Spleen (tissue), 11 donors: Measurements from ENCODE around the gene SLC4A4. TPM values are rescaled to one million over a fixed set of nuclear protein-coding genes. Genes with fewer than 3 reads are reported as not detected.

Source experiments
- DNase-seq: peaks from one replicate; pipeline ENCODE4 v3.0.0-alpha.2; 2020
- H3K27ac ChIP-seq, 8 donors: fragments of 200-600 bp; sonication (generic) in 7 of 8; 1 replicate in 4 of 8; 2 replicates in 4 of 8; pipeline versions ENCODE4 v1.5.0 to v1.8.0; 2016 to 2021; ENCODE audit warnings: inconsistent platforms in 4 of 8, mild to moderate bottlenecking in 4 of 8, moderate library complexity in 1 of 8
- H3K27me3 ChIP-seq, 7 donors: fragments of 200-600 bp; sonication (generic) in 6 of 7; replicated peaks in 1 of 7; 1 replicate in 4 of 7; 2 replicates in 3 of 7; pipeline versions ENCODE4 v1.5.0 to v1.8.0; 2016 to 2021; ENCODE audit warnings: inconsistent platforms in 3 of 7, mild to moderate bottlenecking in 1 of 7
- H3K36me3 ChIP-seq, 6 donors: fragments of 200-600 bp; sonication (generic) in 5 of 6; 1 replicate in 4 of 6; 2 replicates in 2 of 6; pipeline versions ENCODE4 v1.5.0 to v1.8.0; 2016 to 2021; ENCODE audit warnings: inconsistent platforms in 2 of 6
- H3K4me1 ChIP-seq, 6 donors: fragments of 200-600 bp; sonication (generic) in 5 of 6; 1 replicate in 3 of 6; 2 replicates in 3 of 6; pipeline versions ENCODE4 v1.5.0 to v1.8.0; 2016 to 2021; ENCODE audit warnings: inconsistent platforms in 3 of 6
- H3K4me3 ChIP-seq, 8 donors: fragments of 200-600 bp; sonication (generic) in 7 of 8; 1 replicate in 4 of 8; 2 replicates in 4 of 8; pipeline versions ENCODE4 v1.5.0 to v1.8.0; 2016 to 2021; ENCODE audit warnings: inconsistent platforms in 4 of 8, mild to moderate bottlenecking in 4 of 8, moderate library complexity in 2 of 8
- H3K9me3 ChIP-seq, 8 donors: fragments of 200-600 bp; sonication (generic) in 7 of 8; 1 replicate in 4 of 8; 2 replicates in 4 of 8; pipeline versions ENCODE4 v1.5.0 to v1.8.0; 2016 to 2021; ENCODE audit warnings: inconsistent platforms in 4 of 8
- POLR2A ChIP-seq, 3 donors: fragments of 450-650 bp; IDR thresholded peaks; one replicate each; pipeline ENCODE4 v1.5.1; 2017; ENCODE audit warnings: antibody characterized with exemption in 3 of 3, mild to moderate bottlenecking in 1 of 3
- POLR2AphosphoS5 ChIP-seq, 3 donors: sonication (generic); formaldehyde crosslinking; IDR thresholded peaks; one replicate each; pipeline ENCODE4 v1.5.1; 2017; ENCODE audit warnings: antibody characterized with exemption in 3 of 3
- WGBS, 5 donors: extraction: QIAGEN DNeasy Blood & Tissue Kit in 3 of 5; methylation state at CpG; one replicate each; pipeline versions ENCODE4 v1.1.5 to v1.1.7; 2013 to 2018; 5-methylcytosine and 5-hydroxymethylcytosine counted together
- intact Hi-C: fragments of 100-400 bp; cut with DNase I; formaldehyde crosslinking; loops from one replicate; pipeline ENCODE4 v1.15.0; 2023; ENCODE audit warnings: low total_unique reads
- polyA plus RNA-seq, 3 donors: library from polyadenylated mRNA; stranded (reverse); fragments of 200-250 nt; gene quantifications; one replicate each; pipeline ENCODE4 v1.2.1, GENCODE V29; 2013
- total RNA-seq, 7 donors: library from RNA; depleted of rRNA in 3 of 7; stranded (reverse); fragments of >200 nt in 3 of 7; fragmentation: NEBNext Ultra II Directional in 4 of 7; extraction: Animal tissue kit (Norgen Biotek cat#: 25700) in 4 of 7; gene quantifications; one replicate each; pipeline versions ENCODE4 v1.1.0 to v1.2.1, GENCODE V29; 2016 to 2021
- TF ChIP-seq, protein P1 (sequence below), 11 experiments: fragments of 200-600 bp in 7 of 11; fragments of 450-650 bp in 4 of 11; sonication (generic) in 4 of 11; IDR thresholded peaks in 8 of 11; conservative IDR thresholded peaks in 3 of 11; 1 replicate in 7 of 11; 2 replicates in 4 of 11; pipeline versions ENCODE4 v1.4.0 to v1.8.0; 2016 to 2021; ENCODE audit warnings: antibody characterized with exemption in 11 of 11, inconsistent platforms in 4 of 11, mild to moderate bottlenecking in 1 of 11
- donor health status: healthy with polysubstance abuse.
- donor health status: DM: no; HTN: no; CAD: no; lungs with moderate emphysema.
- donor health status: DM: no; HTN: no; CAD: no.
- donor health status: Bipolar disorder and iron deficiency.
- donor health status: healthy.
- donor health status: DM: no; HTN: no; CAD: no.
- donor health status: DM: yes; HTN: yes; CAD: no.

The SLC4A4 gene
- total and polyA plus RNA-seq, 10 donors = 0.07 to 3.4 (median 1.4) TPM

DNA sequence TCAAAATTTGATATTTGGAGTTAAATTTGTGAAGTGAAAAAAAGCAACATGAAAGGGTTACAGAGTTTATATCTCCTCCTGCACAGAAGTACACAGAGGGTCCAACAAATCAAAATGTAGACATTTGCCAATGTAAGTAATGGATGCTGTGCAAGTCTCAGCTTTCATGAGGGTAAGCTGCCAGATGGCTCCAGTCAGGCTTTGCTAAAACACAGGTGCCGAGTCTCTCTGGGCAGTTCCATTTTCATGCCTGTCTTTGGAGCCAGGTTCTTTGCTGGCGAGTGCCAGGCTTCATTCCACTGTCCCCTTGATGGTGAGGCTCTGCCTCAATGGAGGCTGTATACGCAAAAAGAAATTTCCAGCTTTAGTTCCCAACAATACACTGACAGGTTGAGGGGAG, 27.9 kb downstream of the SLC4A4 start:
- Histone ChIP-seq H3K27ac (no peak overlapping the region), H3K27me3 (no peaks in the 10 kb centered on the region), H3K4me3 (no peak overlapping the region), H3K9me3 (no peaks in the 10 kb centered on the region), H3K4me1 (no peaks in the 10 kb centered on the region), H3K36me3 (no peaks in the 10 kb centered on the region)
- 71 to 94% (median 90%) methylated on average over 3 of the region's 3 CpGs for WGBS, 5 donors
- DNase-seq = no peak
- TF ChIP-seq POLR2A (IDR thresholded peaks at IDR 0.05) (no peak), POLR2AphosphoS5 (IDR thresholded peaks at IDR 0.05) (no peak)
- TF ChIP-seq, protein P1, sequence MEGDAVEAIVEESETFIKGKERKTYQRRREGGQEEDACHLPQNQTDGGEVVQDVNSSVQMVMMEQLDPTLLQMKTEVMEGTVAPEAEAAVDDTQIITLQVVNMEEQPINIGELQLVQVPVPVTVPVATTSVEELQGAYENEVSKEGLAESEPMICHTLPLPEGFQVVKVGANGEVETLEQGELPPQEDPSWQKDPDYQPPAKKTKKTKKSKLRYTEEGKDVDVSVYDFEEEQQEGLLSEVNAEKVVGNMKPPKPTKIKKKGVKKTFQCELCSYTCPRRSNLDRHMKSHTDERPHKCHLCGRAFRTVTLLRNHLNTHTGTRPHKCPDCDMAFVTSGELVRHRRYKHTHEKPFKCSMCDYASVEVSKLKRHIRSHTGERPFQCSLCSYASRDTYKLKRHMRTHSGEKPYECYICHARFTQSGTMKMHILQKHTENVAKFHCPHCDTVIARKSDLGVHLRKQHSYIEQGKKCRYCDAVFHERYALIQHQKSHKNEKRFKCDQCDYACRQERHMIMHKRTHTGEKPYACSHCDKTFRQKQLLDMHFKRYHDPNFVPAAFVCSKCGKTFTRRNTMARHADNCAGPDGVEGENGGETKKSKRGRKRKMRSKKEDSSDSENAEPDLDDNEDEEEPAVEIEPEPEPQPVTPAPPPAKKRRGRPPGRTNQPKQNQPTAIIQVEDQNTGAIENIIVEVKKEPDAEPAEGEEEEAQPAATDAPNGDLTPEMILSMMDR (IDR thresholded peaks at IDR 0.05 in 8 of 11, conservative IDR thresholded peaks at IDR 0.05 in 3 of 11) = no peak
- intact Hi-C loops = no loop called here

DNA sequence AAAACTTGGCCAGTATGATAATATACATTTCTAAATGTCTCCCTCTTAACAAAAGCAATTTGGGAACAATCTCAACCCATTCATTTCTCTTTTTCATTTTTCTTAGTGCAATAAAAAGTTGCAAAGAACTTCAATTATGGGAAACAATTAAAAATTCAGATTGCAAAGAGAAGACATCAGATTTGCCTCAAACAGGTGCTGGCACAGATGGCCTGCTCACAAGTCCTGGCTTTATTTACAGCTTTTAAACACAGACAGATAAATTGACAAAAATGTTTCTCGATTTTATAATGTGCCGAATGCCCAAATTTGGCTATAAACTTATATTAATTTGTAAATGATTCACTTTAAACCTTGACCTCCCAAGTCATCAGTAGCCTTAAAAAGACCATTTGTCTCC, 28.7 kb downstream of the SLC4A4 start:
- intact Hi-C loops = no loop called here

DNA sequence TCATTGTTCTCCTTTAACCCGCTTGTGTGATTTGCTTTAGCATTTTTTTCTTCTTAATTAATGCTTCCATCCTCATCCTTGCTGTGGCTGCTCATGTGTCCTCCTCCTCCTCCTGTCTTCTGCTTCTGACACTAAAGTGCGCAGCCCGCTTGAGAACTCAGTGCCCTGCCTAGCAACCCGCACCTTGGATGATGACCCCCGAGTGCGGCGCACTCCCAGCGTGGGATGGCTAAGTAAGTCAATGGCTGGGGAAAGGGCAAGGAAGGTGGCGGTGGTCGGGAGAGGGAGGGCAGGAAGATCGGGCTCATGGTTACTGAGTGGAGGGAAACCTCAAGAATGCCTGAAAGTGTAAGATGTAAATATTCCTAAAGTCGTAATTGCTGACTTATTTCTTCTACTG, 30.1 kb downstream of the SLC4A4 start:
- DNase-seq = peak; percentile 54
- 84 to 91% (median 88%) methylated on average over 12 of the region's 12 CpGs for WGBS, 5 donors
- Histone ChIP-seq H3K4me1 (no peaks in the 10 kb centered on the region), H3K9me3 (no peaks in the 10 kb centered on the region), H3K36me3 (no peaks in the 10 kb centered on the region), H3K27ac (no peak overlapping the region), H3K4me3 (no peak overlapping the region), H3K27me3 (no peaks in the 10 kb centered on the region)
- TF ChIP-seq POLR2AphosphoS5 (IDR thresholded peaks at IDR 0.05) = no peak
- intact Hi-C loops = no loop called here

More for the DNA sequence above, 28.7 kb downstream of the SLC4A4 start:
- TF ChIP-seq, protein P1 (IDR thresholded peaks at IDR 0.05 in 8 of 11, conservative IDR thresholded peaks at IDR 0.05 in 3 of 11) = no peak
- no peak for TF ChIP-seq POLR2A (IDR thresholded peaks at IDR 0.05)
- no peak for TF ChIP-seq POLR2AphosphoS5 (IDR thresholded peaks at IDR 0.05)
- WGBS, 5 donors = 89 to 96% (median 92%) methylated on average over 2 of the region's 2 CpGs
- Histone ChIP-seq H3K27ac (no peak overlapping the region), H3K4me3 (no peak overlapping the region), H3K27me3 (no peaks in the 10 kb centered on the region), H3K4me1 (no peaks in the 10 kb centered on the region), H3K9me3 (no peaks in the 10 kb centered on the region), H3K36me3 (no peaks in the 10 kb centered on the region)
- no peak for DNase-seq

DNA sequence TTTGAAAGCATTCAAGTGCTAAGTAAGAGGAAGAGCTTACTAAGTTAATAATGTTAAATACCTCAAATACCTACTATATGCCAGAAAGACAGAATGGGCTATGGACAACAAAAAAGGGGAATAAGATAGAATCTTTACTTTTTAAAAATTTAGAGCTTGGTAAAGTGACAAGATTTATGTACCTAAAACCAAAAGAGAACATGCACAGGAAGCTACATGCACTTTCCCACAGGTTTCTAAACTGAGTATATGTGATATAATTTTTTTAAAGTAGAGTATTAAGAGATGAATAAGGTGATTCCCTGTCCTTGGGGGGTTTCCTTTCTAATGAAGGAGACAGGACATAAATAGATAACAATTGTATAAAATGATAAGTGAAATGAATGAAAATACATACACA, 30.7 kb downstream of the SLC4A4 start:
- intact Hi-C loops = no loop called here
- Histone ChIP-seq H3K9me3 (no peaks in the 10 kb centered on the region), H3K27me3 (no peaks in the 10 kb centered on the region), H3K4me3 (no peak overlapping the region), H3K4me1 (no peaks in the 10 kb centered on the region), H3K27ac (no peak overlapping the region), H3K36me3 (no peaks in the 10 kb centered on the region)
- TF ChIP-seq, protein P1 (IDR thresholded peaks at IDR 0.05 in 8 of 11, conservative IDR thresholded peaks at IDR 0.05 in 3 of 11) = no peak
- no peak for TF ChIP-seq POLR2AphosphoS5 (IDR thresholded peaks at IDR 0.05)
- TF ChIP-seq POLR2A (IDR thresholded peaks at IDR 0.05) = no peak
- DNase-seq = no peak

DNA sequence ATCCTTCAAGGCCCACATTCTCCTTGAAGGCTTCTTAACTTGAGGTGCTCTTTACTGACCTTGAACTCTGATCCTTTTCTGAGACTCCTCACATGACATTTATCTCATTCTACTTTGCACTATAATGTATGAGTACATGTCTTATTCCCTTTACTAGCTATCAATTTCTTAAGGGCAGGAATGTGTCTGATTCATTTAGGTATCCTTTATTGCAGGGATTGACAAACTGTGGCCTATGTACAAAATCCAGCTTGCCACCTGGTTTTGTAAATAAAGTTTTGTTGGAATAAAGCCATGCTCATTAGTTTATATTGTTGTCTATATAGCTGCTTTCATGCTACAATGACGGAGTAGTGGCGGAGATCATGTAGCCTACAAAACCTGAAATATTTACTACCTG, 36.7 kb downstream of the SLC4A4 start:
- Histone ChIP-seq H3K27ac (no peak overlapping the region), H3K4me1 (no peaks in the 10 kb centered on the region), H3K27me3 (no peaks in the 10 kb centered on the region), H3K4me3 (no peak overlapping the region), H3K9me3 (no peaks in the 10 kb centered on the region), H3K36me3 (no peaks in the 10 kb centered on the region)
- WGBS, 5 donors = 94 to 98% (median 96%) methylated on average over 2 of the region's 2 CpGs
- TF ChIP-seq, protein P1 (IDR thresholded peaks at IDR 0.05 in 8 of 11, conservative IDR thresholded peaks at IDR 0.05 in 3 of 11) = no peak
- TF ChIP-seq POLR2AphosphoS5 (IDR thresholded peaks at IDR 0.05) (no peak), POLR2A (IDR thresholded peaks at IDR 0.05) (no peak)
- no peak for DNase-seq
- intact Hi-C loops = no loop called here
